ENCODE measurements around the gene GKAP1. TPM values are rescaled to one million over a fixed set of nuclear protein-coding genes. Genes with fewer than 3 reads are reported as not detected.

The GKAP1 gene
- total and polyA plus RNA-seq, 4 donors: 1.8 to 12.6 (median 6.0) TPM

DNA sequence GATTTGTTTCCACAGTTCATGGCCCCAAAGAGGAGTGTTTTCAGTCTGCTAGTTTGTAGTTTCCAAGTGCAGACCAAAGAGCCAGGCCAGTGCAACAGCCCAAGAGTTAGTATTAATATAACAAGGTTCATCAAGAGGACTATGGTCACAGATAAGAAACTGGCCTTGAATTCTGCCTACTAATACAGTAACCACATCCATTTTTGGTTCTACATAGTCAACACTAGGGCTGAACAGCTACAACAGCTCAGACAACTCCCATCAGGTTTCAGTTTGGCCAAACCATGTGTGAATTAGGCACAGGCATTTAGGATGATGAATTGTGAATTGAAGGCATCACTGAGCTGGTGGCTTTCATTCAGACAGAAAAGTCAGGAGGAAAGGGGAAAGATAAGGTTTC, 96.1 kb downstream of the GKAP1 start:
- peaks cover 0 to 2% (median under 1%) of the 10 kb centered on the region in 4 donors for H3K9me3 ChIP-seq (ENCODE audit: control insufficient read depth in 4 of 4, insufficient read depth in 3 of 4, low read length in 3 of 4)
- DNase-seq: no peak
- H3K4me3 ChIP-seq: no peak overlapping the region
- H3K27me3 ChIP-seq (ENCODE audit: control insufficient read depth in 3 of 3, insufficient read depth in 3 of 3, low read length in 2 of 3): no peaks in the 10 kb centered on the region
- no peak for ATAC-seq (ENCODE audit: insufficient read depth, low FRiP score)
- no peak overlapping the region for H3K9ac ChIP-seq (ENCODE audit: insufficient read depth in 1 of 2, low read length in 2 of 2)
- TF ChIP-seq, protein P1, sequence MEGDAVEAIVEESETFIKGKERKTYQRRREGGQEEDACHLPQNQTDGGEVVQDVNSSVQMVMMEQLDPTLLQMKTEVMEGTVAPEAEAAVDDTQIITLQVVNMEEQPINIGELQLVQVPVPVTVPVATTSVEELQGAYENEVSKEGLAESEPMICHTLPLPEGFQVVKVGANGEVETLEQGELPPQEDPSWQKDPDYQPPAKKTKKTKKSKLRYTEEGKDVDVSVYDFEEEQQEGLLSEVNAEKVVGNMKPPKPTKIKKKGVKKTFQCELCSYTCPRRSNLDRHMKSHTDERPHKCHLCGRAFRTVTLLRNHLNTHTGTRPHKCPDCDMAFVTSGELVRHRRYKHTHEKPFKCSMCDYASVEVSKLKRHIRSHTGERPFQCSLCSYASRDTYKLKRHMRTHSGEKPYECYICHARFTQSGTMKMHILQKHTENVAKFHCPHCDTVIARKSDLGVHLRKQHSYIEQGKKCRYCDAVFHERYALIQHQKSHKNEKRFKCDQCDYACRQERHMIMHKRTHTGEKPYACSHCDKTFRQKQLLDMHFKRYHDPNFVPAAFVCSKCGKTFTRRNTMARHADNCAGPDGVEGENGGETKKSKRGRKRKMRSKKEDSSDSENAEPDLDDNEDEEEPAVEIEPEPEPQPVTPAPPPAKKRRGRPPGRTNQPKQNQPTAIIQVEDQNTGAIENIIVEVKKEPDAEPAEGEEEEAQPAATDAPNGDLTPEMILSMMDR (IDR thresholded peaks at IDR 0.05; ENCODE audit: control extremely low read depth, extremely low read depth): no peak
- H3K4me1 ChIP-seq (ENCODE audit: control insufficient read depth in 5 of 5, insufficient read depth in 5 of 5, low read length in 5 of 5): no peaks in the 10 kb centered on the region
- H3K27ac ChIP-seq (ENCODE audit: low read depth in 1 of 2, low read length in 1 of 2): no peak overlapping the region
- H3K36me3 ChIP-seq (ENCODE audit: control insufficient read depth in 4 of 4, insufficient read depth in 4 of 4, low read length in 4 of 4): no peaks in the 10 kb centered on the region

DNA sequence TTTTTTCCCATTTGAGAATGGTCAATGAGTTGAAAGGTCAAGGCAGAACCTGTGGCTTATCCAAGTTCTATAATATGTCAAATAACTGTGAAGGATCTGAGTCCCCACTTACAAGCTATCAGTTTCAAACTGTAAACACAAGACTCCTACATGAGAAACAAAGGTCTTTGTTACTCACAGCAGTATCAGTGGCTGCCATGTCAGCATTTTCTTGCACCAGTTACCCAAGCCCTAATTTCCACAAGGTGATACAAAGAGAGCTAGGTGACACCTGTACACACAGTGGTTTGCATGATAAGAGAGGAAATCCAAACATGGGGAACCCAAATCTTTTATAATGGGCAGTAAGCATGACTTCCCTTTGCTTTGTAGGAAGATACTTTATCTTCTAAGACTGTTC, 101.8 kb downstream of the GKAP1 start:
- H3K4me1 ChIP-seq (ENCODE audit: control insufficient read depth in 5 of 5, insufficient read depth in 5 of 5, low read length in 5 of 5): no peaks in the 10 kb centered on the region
- H3K9me3 ChIP-seq (ENCODE audit: control insufficient read depth in 4 of 4, insufficient read depth in 3 of 4, low read length in 3 of 4): peaks cover 0 to 3% (median 0%) of the 10 kb centered on the region in 4 donors
- H3K27me3 ChIP-seq (ENCODE audit: control insufficient read depth in 3 of 3, insufficient read depth in 3 of 3, low read length in 2 of 3): no peaks in the 10 kb centered on the region
- no peak overlapping the region for H3K9ac ChIP-seq (ENCODE audit: insufficient read depth in 1 of 2, low read length in 2 of 2)
- no peaks in the 10 kb centered on the region for H3K36me3 ChIP-seq (ENCODE audit: control insufficient read depth in 4 of 4, insufficient read depth in 4 of 4, low read length in 4 of 4)
- no peak overlapping the region for H3K4me3 ChIP-seq
- no peak overlapping the region for H3K27ac ChIP-seq (ENCODE audit: low read depth in 1 of 2, low read length in 1 of 2)
- ATAC-seq (ENCODE audit: insufficient read depth, low FRiP score): no peak
- TF ChIP-seq, protein P1 (IDR thresholded peaks at IDR 0.05; ENCODE audit: control extremely low read depth, extremely low read depth): no peak
- no peak for DNase-seq

DNA sequence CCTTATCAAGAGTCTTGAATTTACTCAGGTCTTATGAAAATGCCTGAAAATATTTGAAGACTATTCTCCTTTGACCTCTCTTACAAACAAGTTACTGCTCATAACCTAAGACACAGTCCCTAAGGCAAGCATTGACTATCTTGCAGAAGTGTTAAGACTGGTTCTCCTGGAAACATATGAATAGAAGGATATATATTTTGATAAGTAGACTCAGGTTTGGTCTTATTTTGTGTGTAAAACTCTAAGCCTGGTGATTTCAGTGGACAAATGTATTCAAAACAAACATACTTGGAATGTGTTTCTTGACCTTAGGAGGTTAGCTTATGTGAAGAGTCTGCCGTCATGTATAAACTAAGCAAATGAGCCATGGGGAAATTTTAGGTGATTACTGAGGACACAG, 102.3 kb downstream of the GKAP1 start:
- no peaks in the 10 kb centered on the region for H3K4me1 ChIP-seq (ENCODE audit: control insufficient read depth in 5 of 5, insufficient read depth in 5 of 5, low read length in 5 of 5)
- no peak overlapping the region for H3K4me3 ChIP-seq
- no peaks in the 10 kb centered on the region for H3K27me3 ChIP-seq (ENCODE audit: control insufficient read depth in 3 of 3, insufficient read depth in 3 of 3, low read length in 2 of 3)
- peaks cover 0 to 3% (median 0%) of the 10 kb centered on the region in 4 donors for H3K9me3 ChIP-seq (ENCODE audit: control insufficient read depth in 4 of 4, insufficient read depth in 3 of 4, low read length in 3 of 4)
- H3K9ac ChIP-seq (ENCODE audit: insufficient read depth in 1 of 2, low read length in 2 of 2): no peak overlapping the region
- ATAC-seq (ENCODE audit: insufficient read depth, low FRiP score) (no peak), DNase-seq (no peak)
- no peaks in the 10 kb centered on the region for H3K36me3 ChIP-seq (ENCODE audit: control insufficient read depth in 4 of 4, insufficient read depth in 4 of 4, low read length in 4 of 4)
- no peak overlapping the region for H3K27ac ChIP-seq (ENCODE audit: low read depth in 1 of 2, low read length in 1 of 2)
- WGBS, 2 donors: 90 to 97% methylated on average over 1 of the region's 1 CpG
- TF ChIP-seq, protein P1 (IDR thresholded peaks at IDR 0.05; ENCODE audit: control extremely low read depth, extremely low read depth): no peak

DNA sequence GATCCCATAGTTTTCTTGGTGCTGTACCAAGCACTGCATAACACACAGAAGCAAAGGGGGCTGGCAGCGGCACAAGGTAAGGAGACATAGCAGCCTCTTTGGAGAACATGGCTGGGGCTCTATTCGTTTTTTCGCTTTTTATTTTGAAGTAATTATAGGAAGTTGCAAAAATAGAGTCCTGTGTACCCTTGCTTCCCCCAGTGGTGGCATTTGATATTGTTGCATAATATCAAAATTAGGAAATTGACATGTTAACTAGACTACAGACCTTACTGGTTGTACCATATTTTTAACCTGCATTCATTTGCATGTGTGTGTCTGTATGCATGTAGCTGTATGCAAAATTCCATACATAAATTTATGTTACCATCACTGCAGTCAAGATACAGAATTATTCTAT, 103.2 kb downstream of the GKAP1 start:
- no peaks in the 10 kb centered on the region for H3K36me3 ChIP-seq (ENCODE audit: control insufficient read depth in 4 of 4, insufficient read depth in 4 of 4, low read length in 4 of 4)
- H3K9me3 ChIP-seq (ENCODE audit: control insufficient read depth in 4 of 4, insufficient read depth in 3 of 4, low read length in 3 of 4): peaks cover 0 to 3% (median 0%) of the 10 kb centered on the region in 4 donors
- H3K9ac ChIP-seq (ENCODE audit: insufficient read depth in 1 of 2, low read length in 2 of 2): no peak overlapping the region
- H3K4me1 ChIP-seq (ENCODE audit: control insufficient read depth in 5 of 5, insufficient read depth in 5 of 5, low read length in 5 of 5): no peaks in the 10 kb centered on the region
- no peaks in the 10 kb centered on the region for H3K27me3 ChIP-seq (ENCODE audit: control insufficient read depth in 3 of 3, insufficient read depth in 3 of 3, low read length in 2 of 3)
- no peak overlapping the region for H3K27ac ChIP-seq (ENCODE audit: low read depth in 1 of 2, low read length in 1 of 2)
- 42 to 64% methylated on average over 3 of the region's 3 CpGs for WGBS, 2 donors
- H3K4me3 ChIP-seq: no peak overlapping the region
- TF ChIP-seq, protein P1 (IDR thresholded peaks at IDR 0.05; ENCODE audit: control extremely low read depth, extremely low read depth): no peak
- no peak for DNase-seq
- no peak for ATAC-seq (ENCODE audit: insufficient read depth, low FRiP score)
